K562 treated with DMSO at 1 percent for 12 hours (cell line): Measurements from ENCODE around the gene TRPM3. TPM values are rescaled to one million over a fixed set of nuclear protein-coding genes. Genes with fewer than 3 reads are reported as not detected.

Experiments used
- total RNA-seq: library from RNA; unstranded; fragments of 300-600 nt; gene quantifications from 2 replicates; pipeline ENCODE4 v1.2.3, GENCODE V29; 2022; ENCODE audit not compliant: insufficient read depth

Gene TRPM3
- total RNA-seq = not detected in 2 replicates

GRCh38 chr9:71121275-71122021 lies at the start of gene TRPM3:
Gene TRPM3, minus strand, starts transcription at chr9:71121621. Its CDS starts 267 bp downstream, at chr9:71121354.

